ENCODE data around the gene ABL2. TPM values are rescaled to one million over a fixed set of nuclear protein-coding genes. Genes with fewer than 3 reads are reported as not detected.
"Not testable (repeated sequence)": the region's sequence is repeated elsewhere in the genome, so short reads cannot be mapped to it uniquely, and the experiment has no call there.

Gene ABL2
- polyA plus RNA-seq (ENCODE audit: insufficient read length) = 7.7 TPM

DNA sequence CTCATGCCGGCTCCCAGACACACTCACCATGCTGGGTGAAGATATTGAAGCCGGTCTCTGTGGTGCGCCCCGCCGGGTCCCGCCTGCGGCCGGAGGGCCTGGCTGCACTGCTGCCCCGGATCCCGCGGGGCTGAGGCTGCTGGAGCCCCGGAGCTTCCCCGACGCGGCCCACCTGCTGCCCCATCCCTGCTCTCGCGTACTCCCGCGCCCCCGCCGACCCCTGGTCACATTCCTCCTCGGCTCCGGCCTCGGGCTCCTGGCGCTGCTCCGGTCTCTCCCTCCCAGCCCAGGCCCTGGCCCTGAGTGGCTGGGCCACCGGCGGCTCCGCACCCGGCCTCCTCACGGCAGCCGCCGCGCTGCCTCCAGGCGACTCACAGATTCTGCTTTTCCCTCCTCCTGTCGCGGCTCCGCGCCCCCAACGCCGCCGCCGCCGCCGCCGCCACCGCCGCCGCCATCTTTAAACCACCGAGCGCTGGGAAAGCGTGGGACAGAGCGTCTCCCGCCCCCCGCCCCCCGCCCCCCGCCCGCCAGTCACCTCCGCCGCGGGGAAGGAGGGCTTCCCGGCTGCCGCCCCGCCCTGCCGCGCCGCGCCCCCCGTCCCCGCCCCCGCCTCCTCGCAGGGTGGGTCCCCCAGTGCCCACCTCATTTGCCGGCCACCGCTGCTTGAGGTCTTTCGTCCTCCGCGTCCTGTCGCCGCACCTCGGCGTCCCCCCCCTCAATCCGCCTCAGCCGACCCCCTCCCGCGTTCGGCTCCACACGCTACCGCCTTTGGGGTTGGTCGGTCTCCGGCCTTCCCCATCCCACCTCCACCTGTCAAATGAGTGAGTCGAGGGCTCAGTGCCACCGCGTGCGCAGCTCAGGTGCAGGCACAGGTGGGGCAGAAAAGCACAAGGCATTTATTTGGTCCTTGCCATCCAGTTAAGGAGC, at the start of gene ABL2:
Gene ABL2, minus strand, starts transcription at position 464 of the 927 bp plus-strand sequence. Its CDS starts 280 bp downstream, at position 184.
- no peak for DNase-seq (ENCODE audit: low read depth)

- DNase-seq (ENCODE audit: low read depth) = no peak
These were observed 49.4 kb upstream of the ABL2 start for GRCh38 chr1:179278920-179279319.

DNA sequence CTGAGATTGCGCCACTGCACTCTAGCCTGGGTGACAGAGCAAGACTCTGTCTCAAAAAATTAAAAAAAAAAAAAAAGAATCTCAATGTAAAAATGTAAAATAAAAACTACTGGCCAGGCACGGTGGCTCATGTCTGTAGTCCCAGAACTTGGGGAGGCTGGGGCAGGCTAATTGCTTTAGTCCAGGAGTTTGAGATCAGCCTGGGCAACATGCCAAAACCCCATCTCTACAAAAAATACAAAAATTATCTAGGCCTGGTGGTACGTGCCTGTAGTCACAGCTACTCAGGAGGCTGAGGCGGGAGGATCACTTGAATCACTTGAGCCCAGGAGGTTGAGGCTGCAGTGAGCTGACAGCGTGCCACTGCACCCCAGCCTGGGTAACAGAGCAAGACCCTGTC, 44.9 kb upstream of the ABL2 start:
- DNase-seq (ENCODE audit: low read depth) = not testable (repeated sequence)

DNA sequence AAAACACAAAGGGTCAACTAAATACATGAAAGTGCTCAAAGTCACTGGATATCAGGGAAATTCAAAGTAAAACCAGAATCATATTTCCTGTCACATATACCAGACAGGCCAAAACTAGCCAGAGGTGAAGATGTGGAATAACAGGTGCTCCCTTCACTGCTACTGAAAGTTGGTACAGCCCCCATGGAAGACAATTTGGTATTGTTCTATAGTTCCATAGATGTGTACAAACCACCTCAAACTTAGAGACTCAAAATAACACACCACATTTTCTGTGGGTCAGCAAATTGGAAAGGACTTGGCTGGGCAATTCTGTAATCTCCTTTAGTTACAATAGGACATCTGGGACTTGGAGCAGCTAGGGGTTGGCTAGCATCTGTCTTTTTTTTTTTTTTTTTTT, 39.6 kb upstream of the ABL2 start:
- DNase-seq (ENCODE audit: low read depth) = no peak

- DNase-seq (ENCODE audit: low read depth) = no peak
These were observed 35.0 kb upstream of the ABL2 start for GRCh38 chr1:179264507-179264906.

DNA sequence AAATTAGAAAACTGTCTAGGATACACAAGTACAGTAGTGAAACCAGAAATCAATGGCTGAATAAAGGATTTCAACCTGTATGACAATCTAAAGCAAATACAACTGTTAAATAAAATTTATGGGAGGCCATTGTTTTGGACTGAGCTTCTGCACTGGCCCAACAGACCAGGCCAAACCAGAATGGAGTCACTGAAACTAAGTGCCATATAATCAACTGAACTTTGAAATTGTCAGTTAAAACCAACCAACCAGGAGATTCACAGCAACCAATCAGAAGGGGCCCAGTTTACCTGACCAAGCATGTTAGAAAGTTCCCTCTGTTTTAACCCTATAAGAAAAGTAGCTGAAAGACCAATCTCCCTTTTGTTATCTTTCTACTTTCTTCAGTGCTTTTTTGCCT, 33.6 kb upstream of the ABL2 start:
- DNase-seq (ENCODE audit: low read depth) = no peak

DNA sequence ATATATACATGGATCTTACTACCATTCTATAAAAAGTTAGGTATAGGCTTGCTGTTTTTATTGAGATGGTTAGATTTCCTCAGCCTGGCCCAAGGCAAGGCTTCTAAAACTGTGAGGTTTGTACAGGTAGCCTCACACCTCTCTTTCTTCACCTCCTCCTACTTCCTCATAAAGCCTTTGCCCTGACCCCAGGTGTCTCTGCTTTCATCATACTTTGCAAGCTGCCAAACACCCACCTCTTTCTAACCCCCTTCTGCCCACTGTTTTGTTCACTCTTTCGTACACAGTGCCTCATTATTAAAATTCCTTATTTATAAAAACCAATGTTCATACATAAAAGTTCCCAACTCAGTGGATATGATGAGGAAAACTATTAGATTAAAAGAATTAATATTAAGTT, 32.7 kb upstream of the ABL2 start:
- DNase-seq (ENCODE audit: low read depth) = no peak

DNA sequence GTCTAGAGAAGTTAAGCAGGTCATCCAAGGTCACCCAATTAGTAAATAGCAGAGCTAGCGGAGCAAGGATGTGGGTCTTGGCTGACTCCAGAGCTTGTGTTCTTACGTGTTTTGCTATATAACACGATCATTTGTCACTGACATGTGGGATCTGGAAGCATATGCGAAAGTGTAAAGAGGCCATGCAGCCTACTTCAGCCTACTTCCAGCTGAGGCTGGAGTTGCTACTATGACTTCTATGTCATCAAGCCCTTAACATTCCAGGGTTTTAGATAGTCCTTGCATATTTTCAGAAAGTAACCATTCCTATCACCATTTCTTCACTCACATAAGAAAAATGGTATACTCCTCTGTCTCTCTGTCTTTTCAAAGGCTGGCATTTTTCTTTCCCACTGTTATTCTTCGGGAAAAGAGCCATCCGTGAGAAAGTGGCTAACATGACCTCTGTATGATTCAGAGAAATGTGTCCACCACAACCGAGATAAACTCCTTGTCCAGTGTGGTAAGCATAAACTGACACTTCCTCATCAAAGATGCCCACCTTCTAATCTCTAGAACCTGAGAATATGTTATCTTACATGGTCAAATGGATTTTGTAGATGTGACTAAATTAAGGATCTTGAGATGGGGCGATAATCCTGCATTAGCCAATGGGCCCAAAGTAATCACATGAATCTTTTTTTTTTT, 24.0 kb upstream of the ABL2 start:
- no peak for DNase-seq (ENCODE audit: low read depth)

DNA sequence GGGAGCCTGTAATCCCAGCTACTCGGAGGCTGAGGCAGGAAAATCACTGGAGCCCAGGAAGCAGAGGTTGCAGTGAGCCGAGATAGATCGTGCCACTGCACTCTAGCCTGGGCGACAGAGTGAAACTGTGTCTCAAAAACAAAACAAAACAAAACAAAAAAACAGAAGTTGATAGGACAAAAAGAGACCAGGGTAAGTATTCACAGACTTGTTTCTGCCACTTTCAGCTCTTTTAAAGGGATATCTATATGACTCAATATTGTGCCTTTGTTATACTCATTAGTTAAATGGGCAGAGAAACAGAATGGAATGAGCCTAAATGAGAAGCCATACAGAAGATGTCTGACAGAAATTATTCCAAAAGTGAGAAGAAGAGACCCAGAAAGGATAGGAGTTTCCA, 23.1 kb upstream of the ABL2 start:
- no peak for DNase-seq (ENCODE audit: low read depth)

- DNase-seq (ENCODE audit: low read depth) = no peak
These were observed 22.2 kb upstream of the ABL2 start for GRCh38 chr1:179251675-179252074.

DNA sequence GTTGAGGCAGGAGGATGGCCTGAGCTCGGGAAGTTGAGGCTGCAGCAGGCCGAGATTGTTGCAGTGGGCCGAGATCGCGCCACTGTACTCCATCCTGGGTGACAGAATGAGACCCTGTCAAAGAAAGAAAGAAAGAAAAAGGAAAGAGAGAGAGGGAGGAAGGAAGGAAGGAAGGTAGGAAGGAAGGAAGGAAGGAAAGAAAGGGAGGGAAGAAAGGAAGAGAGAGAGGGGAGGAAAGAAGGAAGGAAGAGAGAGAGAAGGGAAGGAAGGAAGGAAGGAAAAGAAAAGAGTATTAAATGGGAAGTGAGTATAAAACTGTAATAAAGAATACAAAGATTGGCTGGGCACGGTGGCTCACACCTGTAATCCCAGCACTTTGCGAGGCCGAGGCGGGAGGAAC, 18.4 kb upstream of the ABL2 start:
- DNase-seq (ENCODE audit: low read depth) = no peak

DNA sequence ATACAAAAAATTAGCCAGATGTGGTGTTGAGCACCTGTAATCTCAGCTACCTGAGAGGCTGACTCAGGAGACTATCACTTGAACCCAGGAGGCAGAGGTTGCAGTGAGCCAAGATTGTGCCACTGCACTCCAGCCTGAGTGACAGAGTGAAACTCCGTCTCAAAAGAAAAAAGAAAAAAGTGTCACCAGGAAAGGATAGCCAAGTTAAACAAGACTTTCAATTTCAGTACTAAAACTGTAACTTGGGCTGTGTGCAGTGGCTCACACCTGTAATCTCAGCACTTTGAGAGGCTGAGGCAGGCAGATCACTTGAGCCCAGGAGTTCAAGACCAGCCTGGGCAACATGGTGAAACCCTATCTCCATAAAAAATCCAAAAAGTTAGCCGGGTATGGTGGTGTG, 15.9 kb upstream of the ABL2 start:
- not testable (repeated sequence) for DNase-seq (ENCODE audit: low read depth)

- no peak for DNase-seq (ENCODE audit: low read depth)
These were observed 12.1 kb upstream of the ABL2 start for GRCh38 chr1:179241530-179242097.

DNA sequence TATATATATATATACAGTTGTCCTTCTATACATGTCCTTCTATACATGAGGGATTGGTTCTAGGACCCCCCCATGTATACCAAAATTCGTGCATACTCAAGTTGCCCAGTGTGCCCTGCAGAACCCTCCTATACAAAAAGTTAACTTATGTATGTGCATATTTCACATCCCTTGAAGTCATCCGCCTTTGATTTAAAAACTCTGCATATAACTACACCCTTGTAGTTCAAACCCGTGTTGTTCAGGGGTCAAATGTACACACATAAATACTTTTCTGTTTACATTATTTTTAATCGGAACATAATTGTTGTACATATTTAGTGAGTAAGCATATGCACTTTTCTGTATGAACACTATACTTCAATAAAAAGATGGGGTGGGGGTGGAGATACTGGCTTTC, 7.7 kb upstream of the ABL2 start:
- no peak for DNase-seq (ENCODE audit: low read depth)

DNA sequence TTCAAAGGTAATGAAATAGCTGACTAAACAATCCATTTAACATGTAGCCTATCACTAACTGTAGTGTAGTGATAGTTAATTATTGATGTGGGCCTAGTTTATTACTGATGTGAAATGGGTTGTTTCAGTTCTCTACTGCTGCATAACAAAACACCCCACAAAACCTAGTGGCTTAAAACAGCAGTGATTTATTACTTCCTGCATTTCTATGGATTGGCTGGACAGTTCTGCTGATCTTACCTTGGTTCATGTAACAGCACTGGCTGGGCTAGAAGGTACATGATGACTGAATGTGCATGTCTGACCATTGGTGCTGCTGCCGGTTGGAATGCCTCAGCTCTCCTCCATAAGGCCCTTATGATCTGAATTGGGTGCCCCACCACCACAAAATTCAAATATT, 5.4 kb upstream of the ABL2 start:
- no peak for DNase-seq (ENCODE audit: low read depth)

GRCh38 chr1:179231923-179232322, 2.4 kb upstream of the ABL2 start:
- DNase-seq (ENCODE audit: low read depth) = no peak

- no peak for DNase-seq (ENCODE audit: low read depth)
These were observed 1.2 kb upstream of the ABL2 start for GRCh38 chr1:179230721-179231120.

DNA sequence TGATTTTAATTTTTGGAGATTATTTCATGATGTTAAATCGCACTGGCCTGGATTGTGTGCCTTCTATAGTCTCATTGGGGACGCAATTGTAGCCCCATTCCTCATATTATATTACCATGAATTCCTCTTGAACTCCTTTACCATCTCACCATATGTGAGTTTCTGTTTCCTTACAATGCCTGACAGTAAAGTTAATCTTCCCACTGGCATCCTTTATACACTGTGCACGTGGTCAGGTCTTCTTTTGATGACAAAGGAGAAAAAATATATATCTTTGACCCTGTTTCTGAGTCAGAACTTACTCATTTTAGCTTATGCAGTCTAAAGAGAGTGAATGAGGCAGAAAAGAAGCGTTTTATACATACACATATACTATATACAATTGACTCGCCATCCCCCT, 774 bp upstream of the ABL2 start:
- no peak for DNase-seq (ENCODE audit: low read depth)

DNA sequence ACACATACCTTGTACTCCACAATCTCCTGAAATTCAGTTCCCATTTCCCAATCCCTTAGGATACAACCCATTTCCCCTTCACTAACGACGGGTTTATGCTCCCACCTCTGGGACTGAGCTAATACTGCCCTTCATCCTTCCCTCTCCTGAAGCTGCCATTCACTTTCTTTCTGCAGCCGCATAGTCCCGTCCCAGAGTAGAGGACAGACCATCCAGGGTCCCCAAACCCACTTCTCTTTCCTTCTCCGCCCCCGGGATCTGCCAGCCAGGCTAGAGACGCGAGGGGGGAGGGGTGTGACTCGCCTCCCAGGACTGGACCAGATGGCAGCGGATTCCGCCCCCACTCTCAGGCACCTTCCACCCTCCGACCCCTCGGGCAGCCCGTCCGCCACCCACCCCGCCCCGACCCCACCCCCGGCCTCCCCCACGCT, 679 bp downstream of the ABL2 start:
- no peak for DNase-seq (ENCODE audit: low read depth)

GRCh38 chr1:179226738-179227137, 2.7 kb downstream of the ABL2 start:
- DNase-seq (ENCODE audit: low read depth) = no peak

DNA sequence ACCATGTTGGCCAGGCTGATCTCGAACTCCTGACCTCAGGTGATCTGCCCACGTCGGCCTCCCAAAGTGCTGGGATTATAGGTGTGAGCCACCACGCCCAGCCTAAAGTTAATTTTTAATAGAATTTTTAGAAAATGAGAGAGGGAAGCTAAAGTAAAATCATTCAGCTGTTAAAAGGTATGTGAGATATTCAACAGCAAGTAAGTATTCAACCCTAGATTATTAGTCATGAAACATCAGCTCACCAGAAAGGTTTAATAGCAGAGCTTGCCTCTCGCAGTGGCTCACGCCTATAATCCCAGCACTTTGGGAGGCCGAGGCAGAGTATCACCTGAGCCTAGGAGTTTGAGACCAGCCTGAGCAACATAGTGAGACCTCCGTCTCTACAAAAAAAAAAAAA, 5.0 kb downstream of the ABL2 start:
- DNase-seq (ENCODE audit: low read depth) = not testable (repeated sequence)

GRCh38 chr1:179221121-179221520, 8.4 kb downstream of the ABL2 start:
- DNase-seq (ENCODE audit: low read depth) = not testable (repeated sequence)

Measured in forelimb muscle (tissue), 1 donor.